Uterus (tissue), 2 donors: ENCODE data around the gene YPEL2.

ENCODE experiments used
- POLR2A ChIP-seq, 2 donors: fragments of 450-650 bp; IDR thresholded peaks; one replicate each; pipeline ENCODE4 v1.6.1; 2016; ENCODE audit warnings: antibody characterized with exemption in 2 of 2, mild to moderate bottlenecking in 1 of 2, moderate library complexity in 1 of 2
- TF ChIP-seq, protein P1 (sequence below), 4 experiments: fragments of 200-600 bp in 2 of 4; fragments of 450-650 bp in 2 of 4; sonication (generic) in 2 of 4; IDR thresholded peaks; one replicate each; pipeline ENCODE4 v1.5.1; 2016 to 2019; ENCODE audit warnings: antibody characterized with exemption in 4 of 4, mild to moderate bottlenecking in 2 of 4, moderate library complexity in 1 of 4

DNA sequence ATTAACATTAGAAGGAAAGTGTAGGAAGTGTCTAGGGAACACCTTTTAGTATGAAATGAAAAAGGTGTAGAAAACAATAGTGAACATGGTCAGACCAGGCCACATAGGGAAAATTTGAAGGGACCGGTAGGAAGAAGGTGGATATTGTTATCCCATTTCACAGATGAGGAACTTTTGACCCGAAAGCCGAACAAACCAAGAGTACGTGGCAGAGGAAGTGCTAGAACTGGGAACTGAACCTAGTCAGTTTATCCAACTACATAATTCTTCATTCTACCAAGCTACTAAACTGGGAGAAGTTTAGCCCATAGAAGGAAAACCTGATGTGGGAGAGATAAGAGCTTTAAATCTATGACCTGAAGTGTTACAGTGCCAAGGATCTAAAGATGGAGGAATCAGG, 43.2 kb downstream of the YPEL2 start:
- TF ChIP-seq, protein P1, sequence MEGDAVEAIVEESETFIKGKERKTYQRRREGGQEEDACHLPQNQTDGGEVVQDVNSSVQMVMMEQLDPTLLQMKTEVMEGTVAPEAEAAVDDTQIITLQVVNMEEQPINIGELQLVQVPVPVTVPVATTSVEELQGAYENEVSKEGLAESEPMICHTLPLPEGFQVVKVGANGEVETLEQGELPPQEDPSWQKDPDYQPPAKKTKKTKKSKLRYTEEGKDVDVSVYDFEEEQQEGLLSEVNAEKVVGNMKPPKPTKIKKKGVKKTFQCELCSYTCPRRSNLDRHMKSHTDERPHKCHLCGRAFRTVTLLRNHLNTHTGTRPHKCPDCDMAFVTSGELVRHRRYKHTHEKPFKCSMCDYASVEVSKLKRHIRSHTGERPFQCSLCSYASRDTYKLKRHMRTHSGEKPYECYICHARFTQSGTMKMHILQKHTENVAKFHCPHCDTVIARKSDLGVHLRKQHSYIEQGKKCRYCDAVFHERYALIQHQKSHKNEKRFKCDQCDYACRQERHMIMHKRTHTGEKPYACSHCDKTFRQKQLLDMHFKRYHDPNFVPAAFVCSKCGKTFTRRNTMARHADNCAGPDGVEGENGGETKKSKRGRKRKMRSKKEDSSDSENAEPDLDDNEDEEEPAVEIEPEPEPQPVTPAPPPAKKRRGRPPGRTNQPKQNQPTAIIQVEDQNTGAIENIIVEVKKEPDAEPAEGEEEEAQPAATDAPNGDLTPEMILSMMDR (IDR thresholded peaks at IDR 0.05): no peak
- no peak for TF ChIP-seq POLR2A (IDR thresholded peaks at IDR 0.05)
